SK-N-SH (cell line): ENCODE results near the gene CCDC107.

Source experiments
- CTCF ChIP-seq: fragments of 200-600 bp; sonication (generic); IDR thresholded peaks from 2 replicates; pipeline ENCODE4 v1.6.1; 2017; ENCODE audit warnings: antibody characterized with exemption, mild to moderate bottlenecking, moderate library complexity
- ELF1 ChIP-seq: IDR thresholded peaks from 2 replicates; pipeline ENCODE4 v1.4.0; 2012
- EP300 ChIP-seq, 2 experiments: IDR thresholded peaks; 2 replicates each; pipeline versions ENCODE4 v1.4.0 to v1.6.1; 2012; ENCODE audit warnings: borderline replicate concordance in 1 of 2, low read depth in 1 of 2, low read length in 1 of 2
- FOXM1 ChIP-seq: IDR thresholded peaks from 2 replicates; pipeline ENCODE4 v1.4.0; 2012; ENCODE audit warnings: low read depth, mild to moderate bottlenecking
- GABPA ChIP-seq: IDR thresholded peaks from 2 replicates; pipeline ENCODE4 v1.4.0; 2012; ENCODE audit warnings: low read depth, mild to moderate bottlenecking
- RCOR1 ChIP-seq: fragments of 150-350 bp; IDR thresholded peaks from 2 replicates; pipeline ENCODE4 v1.6.1; 2017; ENCODE audit warnings: antibody characterized with exemption, low read length
- SIN3A ChIP-seq: IDR thresholded peaks from 2 replicates; pipeline ENCODE4 v1.6.1; 2012; ENCODE audit warnings: low read depth, mild to moderate bottlenecking, low read length, moderate library complexity, borderline replicate concordance
- SMC3 ChIP-seq: IDR thresholded peaks from 2 replicates; pipeline ENCODE4 v1.6.1; 2012; ENCODE audit warnings: low read depth, low read length, improper control_type of control experiment
- TCF12 ChIP-seq: IDR thresholded peaks from 2 replicates; pipeline ENCODE4 v1.4.0; 2012

- TF ChIP-seq CTCF: no peak
- TF ChIP-seq SIN3A: no peak
- TF ChIP-seq FOXM1: no peak
- TF ChIP-seq EP300 (IDR thresholded peaks at IDR 0.05; ENCODE audit: borderline replicate concordance in 1 of 2, low read depth in 1 of 2, low read length in 1 of 2): no peak
- no peak for TF ChIP-seq TCF12
- TF ChIP-seq SMC3: no peak
- no peak for TF ChIP-seq GABPA
- no peak for TF ChIP-seq ELF1
- no peak for TF ChIP-seq RCOR1
Observed at GRCh38 chr9:35675204-35675603, 17.1 kb downstream of the CCDC107 start.
